ENCODE data around the gene RPL36AL. TPM values are rescaled to one million over a fixed set of nuclear protein-coding genes. Genes with fewer than 3 reads are reported as not detected.

The RPL36AL gene
- total RNA-seq, 1 experiment from 2014 or later, result 165 TPM

DNA sequence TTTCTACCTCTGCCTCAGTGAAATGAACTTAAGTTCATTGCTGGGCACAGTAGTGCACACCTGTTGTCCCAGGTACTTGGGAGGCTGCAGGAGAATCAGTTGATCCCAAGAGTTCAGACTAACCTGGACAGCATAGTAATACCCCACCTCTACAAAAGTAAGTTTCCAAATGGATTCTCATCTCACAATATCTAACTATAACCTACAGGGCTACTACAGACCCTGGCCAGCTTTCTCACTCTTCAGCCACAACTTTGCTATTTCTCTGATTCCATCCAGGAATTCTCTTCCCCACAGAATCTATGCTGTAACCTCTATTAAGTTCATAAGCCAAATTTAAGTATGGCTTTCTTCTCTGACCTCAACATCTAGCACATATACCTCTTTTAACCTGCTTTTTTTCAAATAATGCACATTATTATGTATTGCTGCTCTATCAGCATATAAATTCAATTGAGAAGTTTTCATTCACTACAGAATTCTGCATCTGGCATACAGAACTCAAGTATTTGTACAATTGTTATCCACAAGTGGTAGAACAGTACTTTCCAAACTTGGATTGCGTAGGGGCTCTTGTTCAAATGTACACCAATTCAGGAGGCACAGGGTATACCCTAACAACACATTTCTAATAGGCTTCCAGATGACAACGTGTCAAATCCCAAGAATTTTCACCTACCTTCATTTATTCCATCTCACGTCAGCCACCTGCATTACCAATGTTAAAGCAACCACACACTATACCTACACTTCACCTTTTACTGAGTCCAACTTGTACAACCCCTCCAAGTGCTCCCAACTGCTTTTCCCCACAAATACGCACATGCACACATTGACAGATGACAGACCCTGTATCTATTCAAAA lies 38.1 kb downstream of the RPL36AL start:
- Histone ChIP-seq H3K27me3 (replicated peaks) (no peaks in the 10 kb centered on the region), H3K36me3 (peaks cover 54% of the 10 kb centered on the region), H3K4me3 (no peak overlapping the region), H3K4me1 (replicated peaks) (peaks cover 9% of the 10 kb centered on the region), H3K9me3 (replicated peaks) (no peaks in the 10 kb centered on the region; the same call in 1 of the 2 replicates), H3K27ac (no peak overlapping the region)
- DNase-seq (ENCODE audit: low read depth in 1 of 2, low spot score in 2 of 2), result no peak

DNA sequence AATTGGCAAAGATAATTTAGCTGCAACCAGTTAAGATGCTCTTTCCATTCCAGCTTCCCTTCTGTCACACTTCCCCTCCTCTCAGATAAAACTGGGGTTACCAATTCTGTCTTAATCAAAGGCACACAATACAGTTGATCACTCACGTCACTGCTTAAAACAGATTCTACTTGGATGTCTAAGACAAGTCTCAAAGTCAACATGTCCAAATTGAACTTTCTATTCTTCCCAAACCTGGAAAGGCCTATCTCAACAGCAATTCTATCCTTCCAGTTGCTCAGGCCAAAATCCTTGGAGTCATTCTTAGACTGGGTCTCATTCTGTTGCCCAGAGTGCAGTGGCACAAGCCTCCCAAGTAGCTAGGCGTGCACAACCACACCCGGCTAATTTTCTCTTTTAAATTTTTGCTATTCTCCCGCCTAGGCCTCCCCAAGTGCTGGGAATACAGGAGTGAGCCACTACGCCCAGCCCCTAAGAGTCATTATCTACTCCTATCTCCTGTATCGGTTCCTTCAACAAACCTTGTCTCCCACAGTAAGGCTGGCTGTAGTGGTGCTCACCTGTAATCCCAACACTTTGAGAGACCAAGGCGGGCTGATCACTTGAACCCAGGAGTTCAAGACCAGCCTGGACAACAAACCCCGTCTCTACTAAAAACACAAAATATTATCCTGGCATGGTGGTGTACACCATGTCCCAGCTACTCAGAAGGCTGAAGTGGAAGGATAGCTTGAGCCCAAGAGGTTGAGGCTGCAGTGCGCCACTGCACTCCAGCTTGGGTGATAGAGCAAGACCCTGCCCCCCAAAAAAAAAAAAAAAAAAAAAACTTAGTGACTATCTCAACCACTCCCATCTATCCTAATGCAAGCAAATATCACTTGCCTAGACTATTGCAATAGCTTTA lies 39.0 kb downstream of the RPL36AL start:
- Histone ChIP-seq H3K27ac (no peak overlapping the region), H3K36me3 (peaks cover 61% of the 10 kb centered on the region), H3K4me1 (replicated peaks) (peaks cover 9% of the 10 kb centered on the region), H3K4me3 (no peak overlapping the region), H3K27me3 (replicated peaks) (no peaks in the 10 kb centered on the region), H3K9me3 (replicated peaks) (no peaks in the 10 kb centered on the region; the same call in 1 of the 2 replicates)
- no peak for DNase-seq (ENCODE audit: low read depth in 1 of 2, low spot score in 2 of 2)

GRCh38 chr14:49579841-49580240 lies 40.6 kb downstream of the RPL36AL start:
- no peak overlapping the region for H3K4me3 ChIP-seq
- H3K4me1 ChIP-seq (replicated peaks), result peaks cover 9% of the 10 kb centered on the region
- no peaks in the 10 kb centered on the region for H3K27me3 ChIP-seq (replicated peaks)

GRCh38 chr14:49578141-49578540 lies 42.3 kb downstream of the RPL36AL start:
- Histone ChIP-seq H3K4me1 (replicated peaks) (no peaks in the 10 kb centered on the region), H3K27me3 (replicated peaks) (no peaks in the 10 kb centered on the region), H3K9me3 (replicated peaks) (no peaks in the 10 kb centered on the region; the same call in 1 of the 2 replicates), H3K27ac (no peak overlapping the region), H3K4me3 (no peak overlapping the region), H3K36me3 (peaks cover 41% of the 10 kb centered on the region)
- DNase-seq (ENCODE audit: low read depth in 1 of 2, low spot score in 2 of 2), result no peak

More at GRCh38 chr14:49579841-49580240, 40.6 kb downstream of the RPL36AL start:
- DNase-seq (ENCODE audit: low read depth in 1 of 2, low spot score in 2 of 2), result no peak
- Histone ChIP-seq H3K9me3 (replicated peaks) (no peaks in the 10 kb centered on the region; the same call in 1 of the 2 replicates), H3K36me3 (peaks cover 51% of the 10 kb centered on the region), H3K27ac (no peak overlapping the region)

DNA sequence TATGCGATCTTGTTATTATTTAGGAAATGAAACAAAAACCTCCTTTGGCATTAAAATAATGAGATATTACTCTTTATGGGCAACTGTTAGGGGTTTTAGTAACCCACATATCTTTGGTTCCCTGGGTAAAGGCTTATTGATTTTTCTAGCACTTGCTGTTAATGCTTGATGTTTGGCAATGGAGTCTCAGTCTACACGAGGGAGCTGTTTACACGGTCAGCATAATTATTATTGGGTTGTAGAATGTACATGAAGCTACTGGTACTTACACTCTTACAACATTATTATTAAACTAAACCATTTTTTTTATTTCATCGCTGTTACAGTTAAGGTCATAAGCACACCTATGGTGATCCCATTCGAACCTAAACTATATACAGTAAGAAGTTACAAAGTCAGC lies 46.4 kb downstream of the RPL36AL start:
- Histone ChIP-seq H3K4me3 (no peak overlapping the region), H3K9me3 (replicated peaks) (no peaks in the 10 kb centered on the region), H3K27ac (no peak overlapping the region), H3K27me3 (replicated peaks) (no peaks in the 10 kb centered on the region), H3K36me3 (peaks cover 22% of the 10 kb centered on the region), H3K4me1 (replicated peaks) (no peaks in the 10 kb centered on the region)
- no peak for DNase-seq (ENCODE audit: low read depth in 1 of 2, low spot score in 2 of 2)

DNA sequence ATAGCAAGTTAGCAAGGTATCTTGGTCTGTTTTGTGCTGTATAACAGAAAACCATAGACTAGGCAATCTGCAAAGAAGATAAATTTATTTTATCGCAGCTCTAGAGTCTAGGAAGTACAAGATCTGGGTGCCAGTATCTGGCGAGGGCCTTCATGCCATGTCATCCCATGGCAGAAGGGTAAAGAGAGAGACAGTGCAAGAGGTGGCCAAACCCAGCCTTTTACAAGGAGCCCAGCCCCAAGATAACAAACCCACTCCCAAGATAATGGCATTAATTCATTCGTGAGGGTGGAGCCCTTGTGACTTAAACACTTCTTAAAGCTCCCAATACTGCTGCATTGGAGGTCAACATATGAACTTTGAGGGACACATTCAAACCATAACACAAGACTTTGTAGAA lies 51.1 kb downstream of the RPL36AL start:
- Histone ChIP-seq H3K4me3 (no peak overlapping the region), H3K36me3 (peaks cover 4% of the 10 kb centered on the region; the same call in 1 of the 2 replicates), H3K27me3 (replicated peaks) (no peaks in the 10 kb centered on the region), H3K9me3 (replicated peaks) (no peaks in the 10 kb centered on the region), H3K4me1 (replicated peaks) (no peaks in the 10 kb centered on the region), H3K27ac (no peak overlapping the region)
- DNase-seq (ENCODE audit: low read depth in 1 of 2, low spot score in 2 of 2), result no peak

Other genes with a start within 250 kb of the RPL36AL start
- gene RPS29, start 34.2 kb downstream of the RPL36AL start, total RNA-seq (2014; rRNA removed; shearing (Covaris generic)), result 2,039 and 3,165 TPM in 2 replicates
- gene LRR1, start 21.7 kb downstream of the RPL36AL start, total RNA-seq (2014; rRNA removed; shearing (Covaris generic)), result 39.0 and 46.7 TPM in 2 replicates
- 80.5 and 106 TPM in 2 replicates for gene MGAT2, start 173 bp upstream of the RPL36AL start, total RNA-seq (2014; rRNA removed; shearing (Covaris generic))
- 10.8 and 12.7 TPM in 2 replicates for gene DNAAF2, start 14.6 kb upstream of the RPL36AL start, total RNA-seq (2014; rRNA removed; shearing (Covaris generic))
- gene POLE2, start 67.6 kb upstream of the RPL36AL start, total RNA-seq (2014; rRNA removed; shearing (Covaris generic)), result 16.0 and 26.1 TPM in 2 replicates
- gene KLHDC1, start 72.5 kb upstream of the RPL36AL start, total RNA-seq (2014; rRNA removed; shearing (Covaris generic)), result 1.3 and 1.8 TPM in 2 replicates
- gene KLHDC2, start 147.5 kb upstream of the RPL36AL start, total RNA-seq (2014; rRNA removed; shearing (Covaris generic)), result 17.6 and 23.5 TPM in 2 replicates
- gene NEMF, start 232.2 kb upstream of the RPL36AL start, total RNA-seq (2014; rRNA removed; shearing (Covaris generic)), result 30.4 and 42.7 TPM in 2 replicates

All from SJSA1 (cell line).